ENCODE data around the gene ARHGEF1.

GRCh38 chr19:41861116-41861768, 21.7 kb upstream of the ARHGEF1 start:
- TF ChIP-seq CTCF (IDR thresholded peaks at IDR 0.05) (no peak), EZH2 (IDR thresholded peaks at IDR 0.05; ENCODE audit: borderline replicate concordance, insufficient read depth, low read depth, low read length, poor library complexity, severe bottlenecking) (no peak)
